Gastrocnemius medialis (tissue), 4 donors: ENCODE results near the gene PTGDR. TPM values are rescaled to one million over a fixed set of nuclear protein-coding genes. Genes with fewer than 3 reads are reported as not detected.

Experiments
- ATAC-seq, 2 donors: fragments of 150-250 bp; one replicate each; pipeline ENCODE4 v1.9.1; 2016
- DNase-seq, 2 donors: peaks; one replicate each; pipeline ENCODE4 v3.0.0-alpha.2; 2019
- H3K27ac ChIP-seq, 4 donors: fragments of 200-600 bp; sonication (generic); 1 replicate in 1 of 4; 2 replicates in 3 of 4; pipeline ENCODE4 v1.5.1; 2016 to 2018; ENCODE audit warnings: mild to moderate bottlenecking in 2 of 4, moderate library complexity in 1 of 4
- H3K27me3 ChIP-seq, 3 donors: fragments of 200-600 bp; sonication (generic) in 2 of 3; 1 replicate in 1 of 3; 2 replicates in 2 of 3; pipeline versions ENCODE4 v1.5.1 to v1.6.0; 2016 to 2019; ENCODE audit warnings: mild to moderate bottlenecking in 1 of 3, moderate library complexity in 1 of 3
- H3K36me3 ChIP-seq, 2 donors: fragments of 200-600 bp; sonication (generic) in 1 of 2; one replicate each; pipeline ENCODE4 v1.5.1; 2017 to 2018
- H3K4me1 ChIP-seq, 2 donors: fragments of 200-600 bp; sonication (generic) in 1 of 2; one replicate each; pipeline ENCODE4 v1.5.1; 2016 to 2017; ENCODE audit warnings: mild to moderate bottlenecking in 2 of 2
- H3K4me3 ChIP-seq, 4 donors: fragments of 200-600 bp; sonication (generic) in 3 of 4; 1 replicate in 1 of 4; 2 replicates in 3 of 4; pipeline ENCODE4 v1.5.1; 2016 to 2019; ENCODE audit warnings: mild to moderate bottlenecking in 2 of 4
- H3K9me3 ChIP-seq, 3 donors: fragments of 200-600 bp; sonication (generic) in 2 of 3; 1 replicate in 1 of 3; 2 replicates in 2 of 3; pipeline ENCODE4 v1.5.1; 2016 to 2019
- CTCF ChIP-seq, 5 experiments: fragments of 450-650 bp in 3 of 5; fragments of 200-600 bp in 2 of 5; sonication (generic) in 2 of 5; IDR thresholded peaks in 4 of 5; conservative IDR thresholded peaks in 1 of 5; 1 replicate in 4 of 5; 2 replicates in 1 of 5; pipeline ENCODE4 v1.5.1; 2016 to 2019; ENCODE audit warnings: antibody characterized with exemption in 5 of 5, mild to moderate bottlenecking in 3 of 5, moderate library complexity in 3 of 5
- POLR2A ChIP-seq, 2 donors: fragments of 450-650 bp; IDR thresholded peaks; one replicate each; pipeline ENCODE4 v1.6.1; 2017; ENCODE audit warnings: antibody characterized with exemption in 2 of 2, mild to moderate bottlenecking in 2 of 2, moderate library complexity in 2 of 2
- in situ Hi-C, 4 donors: fragments of 200-750 bp; cut with MboI; loops; one replicate each; pipeline versions ENCODE4 v1.15.0 to v1.8.0; 2017; ENCODE audit warnings: low sequenced_read_pairs in 4 of 4
- intact Hi-C: fragments of 100-400 bp; cut with DNase I; formaldehyde crosslinking; loops from one replicate; pipeline ENCODE4 v1.15.1; 2023; ENCODE audit warnings: low total_unique reads
- total RNA-seq, 4 donors: library from RNA; depleted of rRNA; stranded (reverse); fragments of >200 nt; gene quantifications; one replicate each; pipeline versions ENCODE4 v1.1.0 to v1.2.3, GENCODE V29; 2016

The PTGDR gene
- total RNA-seq, 4 donors from 2014 or later: 0.25 to 0.84 TPM; not detected in 2

GRCh38 chr14:52238682-52239081, 28.8 kb upstream of the PTGDR start:
- no peaks in the 10 kb centered on the region for H3K27me3 ChIP-seq
- H3K9me3 ChIP-seq: no peaks in the 10 kb centered on the region
- H3K36me3 ChIP-seq: no peaks in the 10 kb centered on the region
- in situ Hi-C loops: no loop called here
- no peak overlapping the region for H3K4me3 ChIP-seq
- ATAC-seq: no peak
- intact Hi-C loops: no loop called here
- H3K4me1 ChIP-seq: no peaks in the 10 kb centered on the region
- TF ChIP-seq POLR2A (IDR thresholded peaks at IDR 0.05) (no peak), CTCF (IDR thresholded peaks at IDR 0.05 in 4 of 5, conservative IDR thresholded peaks at IDR 0.05 in 1 of 5) (no peak)
- DNase-seq: no peak
- H3K27ac ChIP-seq: no peak overlapping the region

GRCh38 chr14:52240623-52241022, 26.9 kb upstream of the PTGDR start:
- Histone ChIP-seq H3K4me3 (no peak overlapping the region), H3K27me3 (no peaks in the 10 kb centered on the region), H3K27ac (no peak overlapping the region), H3K36me3 (no peaks in the 10 kb centered on the region), H3K4me1 (no peaks in the 10 kb centered on the region), H3K9me3 (no peaks in the 10 kb centered on the region)
- ATAC-seq (no peak), DNase-seq (no peak)
- intact Hi-C loops (no loop called here), in situ Hi-C loops (no loop called here)
- TF ChIP-seq CTCF (IDR thresholded peaks at IDR 0.05 in 4 of 5, conservative IDR thresholded peaks at IDR 0.05 in 1 of 5) (no peak), POLR2A (IDR thresholded peaks at IDR 0.05) (no peak)

- in situ Hi-C loops: no loop called here
- intact Hi-C loops: no loop called here
Measured at GRCh38 chr14:52241087-52241793, 26.3 kb upstream of the PTGDR start.

GRCh38 chr14:52244328-52244727, 23.2 kb upstream of the PTGDR start:
- ATAC-seq (no peak), DNase-seq (no peak)
- intact Hi-C loops: no loop called here
- in situ Hi-C loops: no loop called here
- Histone ChIP-seq H3K9me3 (no peaks in the 10 kb centered on the region), H3K27ac (no peak overlapping the region), H3K4me1 (no peaks in the 10 kb centered on the region), H3K27me3 (no peaks in the 10 kb centered on the region), H3K4me3 (no peak overlapping the region), H3K36me3 (no peaks in the 10 kb centered on the region)
- TF ChIP-seq POLR2A (IDR thresholded peaks at IDR 0.05) (no peak), CTCF (IDR thresholded peaks at IDR 0.05 in 4 of 5, conservative IDR thresholded peaks at IDR 0.05 in 1 of 5) (no peak)

More at GRCh38 chr14:52241087-52241793, 26.3 kb upstream of the PTGDR start:
- TF ChIP-seq POLR2A (IDR thresholded peaks at IDR 0.05) (no peak), CTCF (IDR thresholded peaks at IDR 0.05 in 4 of 5, conservative IDR thresholded peaks at IDR 0.05 in 1 of 5) (no peak)
- H3K27me3 ChIP-seq: no peaks in the 10 kb centered on the region
- no peak for ATAC-seq
- H3K9me3 ChIP-seq: no peaks in the 10 kb centered on the region
- no peaks in the 10 kb centered on the region for H3K4me1 ChIP-seq
- no peak overlapping the region for H3K4me3 ChIP-seq
- no peak for DNase-seq
- H3K36me3 ChIP-seq: no peaks in the 10 kb centered on the region
- no peak overlapping the region for H3K27ac ChIP-seq

GRCh38 chr14:52244997-52245396, 22.5 kb upstream of the PTGDR start:
- DNase-seq: no peak
- Histone ChIP-seq H3K36me3 (no peaks in the 10 kb centered on the region), H3K4me3 (no peak overlapping the region), H3K27ac (no peak overlapping the region), H3K27me3 (no peaks in the 10 kb centered on the region), H3K4me1 (no peaks in the 10 kb centered on the region), H3K9me3 (no peaks in the 10 kb centered on the region)
- in situ Hi-C loops (no loop called here), intact Hi-C loops (no loop called here)
- no peak for ATAC-seq
- TF ChIP-seq CTCF (IDR thresholded peaks at IDR 0.05 in 4 of 5, conservative IDR thresholded peaks at IDR 0.05 in 1 of 5) (no peak), POLR2A (IDR thresholded peaks at IDR 0.05) (no peak)
